ENCODE data around the gene STKLD1.
"Not testable (repeated sequence)": the region's sequence is repeated elsewhere in the genome, so short reads cannot be mapped to it uniquely, and the experiment has no call there.

The STKLD1 gene

DNA sequence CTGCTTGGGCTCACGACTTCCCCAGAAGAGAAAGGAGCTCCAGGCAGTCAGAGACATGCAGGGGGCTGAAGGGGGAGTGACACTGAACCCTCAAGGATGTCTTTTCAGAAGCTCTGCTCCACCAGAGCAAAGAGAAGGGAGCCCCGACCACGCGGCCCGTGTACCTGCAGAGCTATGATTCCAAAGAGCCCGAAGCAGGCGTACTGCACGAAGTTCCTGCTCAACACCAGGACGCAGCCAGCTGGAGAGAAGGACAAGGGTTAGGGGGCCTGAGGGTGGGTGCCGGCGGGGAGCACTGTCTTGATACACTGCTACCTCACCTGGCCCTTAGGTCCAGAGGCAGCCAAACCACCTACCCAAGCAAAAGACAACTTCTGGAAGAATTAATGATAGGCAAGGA is 9.7 kb upstream of the STKLD1 start:
- DNase-seq = no peak

DNA sequence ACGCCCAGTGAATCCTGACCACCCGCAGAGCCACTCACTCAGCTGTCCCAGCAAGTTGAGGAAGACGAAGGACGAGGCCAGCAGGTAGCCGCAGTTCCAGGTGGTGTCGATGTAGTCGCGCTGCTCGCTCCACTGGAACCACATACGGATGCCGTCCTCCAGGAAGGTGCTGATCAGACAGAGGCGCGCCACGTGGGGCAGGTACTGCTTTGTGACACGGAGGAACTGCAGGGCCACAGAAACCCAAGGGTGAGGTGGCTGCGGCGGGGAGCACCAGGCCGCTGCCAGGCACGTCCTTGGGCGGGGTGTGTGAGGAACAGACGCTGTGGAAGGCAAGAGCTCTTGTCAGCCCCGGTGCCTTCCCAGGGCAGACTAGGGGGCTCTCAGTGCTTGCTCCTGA is 8.9 kb upstream of the STKLD1 start:
- DNase-seq = no peak

- DNase-seq = no peak
Measured at GRCh38 chr9:133367778-133368177, 8.4 kb upstream of the STKLD1 start.

GRCh38 chr9:133368249-133368881 is 7.8 kb upstream of the STKLD1 start:
- DNase-seq = no peak

GRCh38 chr9:133369422-133369821 is 6.7 kb upstream of the STKLD1 start:
- no peak for DNase-seq

DNA sequence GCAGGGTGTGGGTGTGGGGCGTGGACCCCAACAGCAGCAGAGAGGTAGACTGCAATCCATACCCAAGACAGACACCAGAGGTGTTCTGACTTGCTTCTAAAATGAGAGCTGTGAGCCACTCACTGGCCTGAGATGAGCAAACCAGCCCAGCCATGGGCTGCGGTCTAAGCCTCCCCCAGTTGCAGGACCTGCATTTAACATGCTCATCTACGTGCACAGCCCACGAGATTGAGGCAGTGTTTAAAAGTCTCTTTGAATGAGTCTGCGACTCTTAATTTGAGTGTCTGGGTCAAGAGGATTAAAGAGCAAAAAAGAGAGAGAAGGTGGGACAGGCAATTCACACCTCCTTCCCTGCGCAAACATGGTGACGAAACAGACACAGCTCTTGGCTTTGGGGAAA is 6.2 kb upstream of the STKLD1 start:
- DNase-seq = no peak

DNA sequence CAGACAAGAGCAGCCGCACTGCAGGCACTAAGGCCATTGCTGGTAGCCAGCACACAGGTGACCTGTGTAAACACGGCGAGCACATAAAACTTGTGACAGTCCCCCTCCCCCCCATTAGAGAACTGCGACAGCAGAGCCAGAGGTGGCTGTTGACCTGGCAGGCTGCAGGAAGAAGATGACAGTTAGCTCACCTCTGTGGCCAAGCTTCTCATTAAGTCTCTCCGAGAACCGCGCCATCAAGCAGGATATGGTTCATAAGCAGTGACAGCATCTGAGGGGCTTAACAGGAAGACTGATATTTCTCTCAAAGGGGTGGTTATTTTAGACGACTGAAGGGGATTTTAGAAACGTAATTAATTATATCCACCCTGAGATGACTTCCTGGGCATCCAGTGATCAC is 5.5 kb upstream of the STKLD1 start:
- no peak for DNase-seq

DNA sequence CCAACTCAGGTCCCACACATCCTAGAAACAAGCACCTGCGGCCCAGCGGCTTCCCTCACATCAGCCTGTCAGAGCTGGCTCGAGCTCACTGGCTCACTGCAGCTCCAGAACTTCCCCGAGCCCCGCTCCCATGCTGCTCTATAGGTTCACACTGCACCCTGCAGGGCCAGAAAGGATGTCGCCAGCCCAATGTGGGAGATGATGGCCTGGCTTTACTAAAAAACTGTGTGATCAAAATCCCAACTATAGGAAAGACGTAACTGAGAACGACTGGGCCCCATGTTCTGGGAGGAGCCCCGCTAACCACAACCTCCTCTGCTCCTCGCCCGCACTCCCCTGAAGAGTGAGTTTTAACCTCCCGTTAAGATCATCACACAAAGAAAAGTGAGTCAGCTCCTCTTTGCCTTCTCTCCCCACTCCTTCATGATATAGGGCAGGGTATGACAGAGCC is 4.9 kb upstream of the STKLD1 start:
- DNase-seq = no peak

GRCh38 chr9:133372144-133372543 is 4.0 kb upstream of the STKLD1 start:
- no peak for DNase-seq

- DNase-seq = no peak
Measured at GRCh38 chr9:133374612-133375115, 1.5 kb upstream of the STKLD1 start.

DNA sequence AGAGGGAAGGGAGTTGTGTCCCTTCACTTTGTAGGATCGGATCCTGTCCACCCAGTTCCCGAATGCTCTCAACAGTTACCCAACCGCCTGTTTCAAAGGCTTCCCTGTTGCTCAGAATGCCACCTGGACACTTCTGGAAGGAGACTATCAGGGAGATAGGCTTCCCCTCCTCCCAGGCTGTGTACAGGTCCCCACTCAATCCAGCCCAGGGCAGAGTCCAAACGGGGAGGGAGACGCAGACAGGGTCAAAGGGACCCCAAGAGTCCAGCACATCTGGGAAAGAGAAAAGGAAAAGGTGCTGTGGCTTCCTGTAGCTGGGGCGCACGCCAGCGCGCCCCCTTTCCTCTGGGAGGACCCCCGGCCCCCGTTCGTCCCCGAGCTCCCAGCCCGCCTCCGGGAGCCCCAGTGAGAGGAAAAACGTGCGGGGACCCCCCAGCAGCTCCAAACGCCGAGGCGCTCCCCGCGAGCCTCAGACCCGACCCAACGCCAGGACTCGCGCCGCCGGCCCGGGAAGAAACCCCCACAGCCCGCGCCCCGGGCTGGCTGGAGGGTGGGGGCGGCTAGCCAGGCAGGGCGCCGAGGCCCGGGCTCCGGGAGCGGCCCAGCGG is 946 bp upstream of the STKLD1 start:
- no peak for DNase-seq

DNA sequence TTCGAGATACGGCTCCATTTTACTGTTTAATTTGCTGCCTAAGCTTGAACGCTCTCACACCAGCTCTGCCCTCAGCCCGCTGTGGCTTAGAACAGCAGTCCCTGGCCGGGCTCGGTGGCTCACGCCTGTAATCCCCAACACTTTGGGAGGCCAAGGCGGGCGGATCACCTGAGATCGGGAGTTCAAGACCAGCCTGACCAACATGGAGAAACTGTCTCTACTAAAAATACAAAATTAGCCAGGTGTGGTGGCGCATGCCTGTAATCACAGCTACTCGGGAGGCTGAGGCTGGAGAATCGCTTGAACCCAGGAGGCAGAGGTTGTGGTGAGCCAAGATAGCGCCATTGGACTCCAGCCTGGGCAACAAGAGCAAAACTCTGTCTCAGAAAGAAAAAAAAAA is 1.1 kb downstream of the STKLD1 start:
- DNase-seq = not testable (repeated sequence)

DNA sequence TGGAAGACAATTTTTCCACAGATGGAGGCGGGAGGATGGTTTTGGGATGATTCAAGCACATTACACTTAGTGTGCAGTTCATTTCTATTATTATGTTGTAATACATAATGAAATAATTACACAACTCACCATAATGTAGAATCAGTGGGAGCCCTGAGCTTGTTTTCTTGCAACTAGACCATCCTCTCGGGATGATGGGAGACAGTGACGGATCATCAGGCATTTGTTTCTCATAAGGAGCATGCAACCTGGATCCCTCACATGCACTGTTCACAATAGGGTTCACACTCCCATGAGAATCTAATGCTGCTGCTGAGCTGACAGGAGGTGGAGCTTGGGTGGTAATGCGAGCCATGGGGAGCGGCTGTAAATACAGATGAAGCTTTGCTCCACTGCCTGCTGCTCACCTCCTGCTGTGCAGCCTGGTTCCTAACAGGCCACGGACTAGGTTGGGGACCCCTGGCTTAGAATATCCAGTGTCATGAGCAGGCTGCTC is 1.6 kb downstream of the STKLD1 start:
- DNase-seq = no peak

- DNase-seq = no peak
Measured at GRCh38 chr9:133378408-133378962, 2.3 kb downstream of the STKLD1 start.

DNA sequence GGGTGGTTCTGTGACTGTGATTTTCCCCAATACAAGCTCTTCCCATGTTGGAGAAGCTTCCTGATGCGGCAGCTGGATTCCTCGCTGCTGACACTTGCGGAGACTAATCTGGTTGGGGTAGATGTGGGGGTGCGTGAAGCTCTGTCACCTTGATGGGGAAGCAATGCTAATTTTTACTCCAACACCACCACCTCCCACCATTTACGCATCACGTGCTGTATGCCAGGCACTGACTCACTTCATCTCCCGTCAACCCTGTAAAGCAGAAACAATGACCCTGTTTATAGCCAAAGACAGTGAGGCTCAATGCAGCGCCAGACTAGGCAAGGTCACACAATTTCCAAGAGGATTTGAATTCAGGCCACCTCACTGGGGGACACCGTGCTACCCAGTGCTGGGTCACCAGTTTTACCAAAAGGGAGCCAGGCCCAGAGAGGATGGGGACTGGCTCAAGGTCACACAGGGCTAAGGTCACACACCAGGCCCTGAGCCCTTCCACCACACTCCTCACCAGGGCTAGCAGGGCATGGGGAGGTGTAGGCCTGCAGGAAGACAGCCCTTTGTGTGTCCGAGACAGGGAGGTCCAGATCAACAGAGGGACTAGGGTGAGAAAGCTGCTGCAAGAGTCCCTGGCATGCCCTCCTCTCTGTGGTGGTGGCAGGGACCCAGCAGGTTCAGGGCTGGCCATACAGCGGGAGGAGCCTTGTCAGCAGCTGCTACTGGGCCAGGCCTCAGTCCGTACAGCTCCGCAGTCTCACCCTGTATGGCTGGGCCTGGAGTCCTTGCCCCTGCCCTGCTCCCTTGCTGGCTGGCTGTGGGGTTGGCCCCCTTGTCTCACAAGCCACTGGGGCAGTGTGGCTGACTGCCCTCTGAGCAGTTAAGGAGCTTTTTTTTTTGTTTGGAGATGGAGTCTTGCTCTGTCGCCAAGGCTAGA is 3.3 kb downstream of the STKLD1 start:
- DNase-seq = no peak

- no peak for DNase-seq
Measured at GRCh38 chr9:133380734-133381133, 4.6 kb downstream of the STKLD1 start.

DNA sequence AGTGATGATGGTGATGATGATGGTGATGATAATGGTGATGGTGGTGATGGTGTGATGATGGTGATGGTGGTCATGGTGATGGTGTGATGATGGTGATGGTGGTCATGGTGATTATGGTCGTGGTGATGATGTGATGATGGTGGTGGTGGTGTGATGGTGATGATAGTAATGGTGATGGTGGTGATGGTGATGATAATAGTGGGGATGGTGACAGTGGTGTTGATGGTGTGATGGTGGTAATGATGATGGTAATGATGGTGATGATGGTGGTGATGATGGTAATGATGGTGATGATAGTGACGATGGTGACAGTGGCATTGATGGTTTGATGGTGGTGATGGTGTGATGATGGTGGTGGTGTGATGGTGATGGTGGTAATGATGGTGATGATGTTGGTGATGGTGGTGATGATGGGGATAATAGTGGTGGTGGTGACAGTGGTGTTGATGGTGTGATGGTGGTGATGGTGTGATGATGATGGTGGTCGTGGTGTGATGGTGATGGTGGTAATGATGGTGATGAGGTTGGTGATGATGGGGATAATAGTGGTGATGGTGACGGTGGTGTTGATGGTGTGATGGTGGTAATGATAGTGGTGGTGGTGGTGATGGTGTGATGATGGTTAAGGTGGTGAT is 6.5 kb downstream of the STKLD1 start:
- DNase-seq = no peak

- DNase-seq = no peak
Measured at GRCh38 chr9:133383438-133383837, 7.3 kb downstream of the STKLD1 start.

- DNase-seq = no peak
Measured at GRCh38 chr9:133384736-133385321, 8.7 kb downstream of the STKLD1 start.

- no peak for DNase-seq
Measured at GRCh38 chr9:133385452-133385851, 9.3 kb downstream of the STKLD1 start.

- no peak for DNase-seq
Measured at GRCh38 chr9:133386338-133386737, 10.2 kb downstream of the STKLD1 start.

DNA sequence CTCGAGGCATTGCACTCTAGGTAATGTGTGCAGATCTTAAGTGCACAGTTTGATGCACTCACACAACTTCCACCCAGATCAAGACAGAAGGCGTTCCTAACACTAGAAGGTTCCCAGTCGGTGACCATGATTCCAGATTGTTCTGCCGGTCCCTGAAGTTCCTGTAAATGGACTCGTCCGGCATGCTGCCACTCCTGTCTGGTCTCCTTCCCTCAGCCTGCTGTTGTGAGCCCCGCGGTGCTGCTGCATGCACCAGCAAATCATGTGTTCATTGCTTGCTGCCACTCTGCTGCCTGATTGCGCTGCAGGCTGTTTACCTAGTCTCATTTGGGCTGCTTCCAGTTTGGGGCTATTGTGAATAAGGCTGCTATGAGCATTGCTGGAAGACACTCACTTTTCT is 11.5 kb downstream of the STKLD1 start:
- DNase-seq = no peak
